NCI-H460 (cell line): ENCODE results near the gene CALM1. TPM values are rescaled to one million over a fixed set of nuclear protein-coding genes. Genes with fewer than 3 reads are reported as not detected.
A peak's percentile ranks its signal among the peaks of the same experiment; 100 is the strongest.

Experiments used
- DNase-seq: peaks from one replicate; pipeline ENCODE4 v3.0.0-alpha.2; 2016; ENCODE audit warnings: low read depth; ENCODE audit errors: extremely low read depth
- polyA plus RNA-seq: library from polyadenylated mRNA; depleted of rRNA; stranded (reverse); fragments of >200 nt; gene quantifications from 2 replicates; pipeline ENCODE4 v1.2.3, GENCODE V29; 2014; cell fraction: nucleus; rRNA removed
- total RNA-seq: library from RNA; depleted of rRNA; stranded (reverse); fragments of >200 nt; shearing (Covaris generic); gene quantifications from 2 replicates; pipeline ENCODE4 v1.2.3, GENCODE V29; 2014; rRNA removed

Gene CALM1
- 672 and 721 TPM in 2 replicates for total RNA-seq
- polyA plus RNA-seq, result 488 and 562 TPM in 2 replicates

DNA sequence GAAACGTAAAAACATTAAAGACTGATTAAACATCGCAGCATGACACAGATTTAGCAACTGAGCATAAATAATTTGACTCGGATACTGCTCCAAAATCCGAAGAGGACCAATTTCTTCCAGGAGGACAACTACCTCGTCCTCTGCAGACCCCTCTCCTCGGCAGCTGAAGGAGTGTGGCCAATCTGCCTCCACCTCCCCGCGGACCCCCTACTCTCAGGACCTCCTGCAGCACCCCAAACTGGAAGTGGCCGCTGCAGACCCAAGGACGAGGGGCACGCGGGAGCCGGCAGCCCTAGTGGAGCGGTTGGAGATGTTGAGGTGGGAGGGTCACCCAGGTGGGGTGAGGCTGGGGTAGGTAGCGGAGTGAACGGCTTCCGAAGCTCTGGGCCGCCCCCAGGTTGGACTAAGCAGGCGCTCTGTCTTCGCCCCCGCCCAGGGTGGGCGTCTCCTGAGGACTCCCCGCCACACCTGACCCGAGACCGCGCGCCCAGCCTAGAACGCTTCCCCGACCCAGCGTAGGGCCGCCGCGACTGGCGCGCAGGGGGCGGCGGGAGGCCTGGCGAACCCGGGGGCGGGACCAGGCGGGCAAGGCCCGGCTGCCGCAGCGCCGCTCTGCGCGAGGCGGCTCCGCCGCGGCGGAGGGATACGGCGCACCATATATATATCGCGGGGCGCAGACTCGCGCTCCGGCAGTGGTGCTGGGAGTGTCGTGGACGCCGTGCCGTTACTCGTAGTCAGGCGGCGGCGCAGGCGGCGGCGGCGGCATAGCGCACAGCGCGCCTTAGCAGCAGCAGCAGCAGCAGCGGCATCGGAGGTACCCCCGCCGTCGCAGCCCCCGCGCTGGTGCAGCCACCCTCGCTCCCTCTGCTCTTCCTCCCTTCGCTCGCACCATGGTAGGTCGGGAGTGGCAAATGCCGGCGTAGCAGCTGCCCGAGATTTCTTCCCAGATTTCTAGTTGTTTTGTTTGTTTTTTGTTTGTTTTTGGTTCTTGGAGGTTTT is at the start of gene CALM1:
Gene CALM1 (plus strand): TSS at position 689 of the 999 bp plus-strand sequence. CDS start 202 bp downstream, at position 891.
- peak; percentile 77 for DNase-seq

DNA sequence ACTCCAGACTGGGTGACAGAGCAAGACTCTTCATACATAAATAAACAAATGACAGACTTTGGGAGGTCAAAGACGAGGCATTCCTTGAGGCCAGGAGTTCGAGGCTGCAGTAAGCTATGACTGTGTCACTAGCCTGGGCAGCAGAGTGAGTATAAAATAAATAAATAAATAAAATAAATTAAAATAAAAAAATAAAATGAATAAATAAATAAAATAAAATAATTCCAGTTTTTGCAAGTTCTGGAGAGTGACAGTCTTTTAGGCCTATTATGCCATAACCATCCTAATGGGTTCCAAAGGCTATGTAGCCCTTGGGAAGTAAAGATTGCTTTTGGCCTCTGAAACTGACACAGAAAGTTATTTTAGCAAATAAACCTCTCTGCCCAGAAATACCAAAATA is 48.6 kb upstream of the CALM1 start:
- DNase-seq, result no peak

DNA sequence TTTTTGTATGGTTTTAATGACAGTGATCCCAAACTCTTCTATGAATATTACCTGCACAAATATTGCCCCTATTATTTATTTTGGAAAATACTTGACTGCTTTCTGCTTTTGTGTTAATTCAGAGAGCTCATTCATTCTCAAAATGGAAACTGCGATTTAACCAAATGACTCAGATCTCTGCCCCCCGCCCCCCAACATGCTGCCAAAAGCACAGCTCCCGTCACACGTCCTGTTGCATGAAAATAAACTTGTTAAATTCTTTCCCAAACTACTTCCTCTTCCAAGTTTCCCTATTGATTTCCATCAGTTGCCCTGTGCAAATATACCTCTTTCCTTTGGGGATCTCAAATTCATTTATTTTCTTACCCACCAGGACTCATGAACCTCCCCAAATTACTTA is 47.1 kb upstream of the CALM1 start:
- no peak for DNase-seq

DNA sequence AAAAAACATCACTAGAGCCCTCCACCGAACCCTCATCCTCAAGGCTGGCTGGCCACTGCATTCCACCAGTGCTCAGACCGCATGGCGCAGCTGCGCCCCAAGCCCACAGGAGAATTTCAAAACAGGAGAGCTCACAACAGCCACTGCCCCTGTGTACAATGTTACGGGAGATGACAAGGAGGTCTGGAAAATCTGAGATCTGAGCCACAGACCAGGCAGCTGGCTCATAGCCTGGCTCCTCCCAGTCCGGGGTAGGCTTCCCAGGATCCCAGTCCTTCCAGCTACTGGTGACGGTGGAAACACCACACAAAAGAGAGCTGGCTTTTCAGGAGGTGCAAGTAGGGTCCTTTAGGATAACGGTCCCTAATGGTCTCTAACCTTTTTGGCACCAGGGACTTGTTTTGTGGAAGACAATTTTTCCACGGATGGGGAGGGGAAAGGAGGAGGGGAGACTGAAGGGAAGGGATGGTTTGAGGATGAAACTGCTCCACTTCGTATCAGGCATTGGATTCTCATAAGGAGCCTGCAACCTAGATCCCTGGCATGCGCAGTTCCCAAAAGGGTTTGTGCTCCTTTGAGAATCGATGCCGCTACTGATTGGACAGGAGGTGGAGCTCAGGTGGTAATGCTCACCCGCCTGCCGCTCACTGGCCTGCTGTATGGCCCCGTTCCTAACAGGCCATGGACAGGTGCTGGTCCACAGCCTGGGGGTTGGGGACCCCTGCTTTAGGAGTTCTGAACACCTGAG is 42.1 kb upstream of the CALM1 start:
- no peak for DNase-seq

DNA sequence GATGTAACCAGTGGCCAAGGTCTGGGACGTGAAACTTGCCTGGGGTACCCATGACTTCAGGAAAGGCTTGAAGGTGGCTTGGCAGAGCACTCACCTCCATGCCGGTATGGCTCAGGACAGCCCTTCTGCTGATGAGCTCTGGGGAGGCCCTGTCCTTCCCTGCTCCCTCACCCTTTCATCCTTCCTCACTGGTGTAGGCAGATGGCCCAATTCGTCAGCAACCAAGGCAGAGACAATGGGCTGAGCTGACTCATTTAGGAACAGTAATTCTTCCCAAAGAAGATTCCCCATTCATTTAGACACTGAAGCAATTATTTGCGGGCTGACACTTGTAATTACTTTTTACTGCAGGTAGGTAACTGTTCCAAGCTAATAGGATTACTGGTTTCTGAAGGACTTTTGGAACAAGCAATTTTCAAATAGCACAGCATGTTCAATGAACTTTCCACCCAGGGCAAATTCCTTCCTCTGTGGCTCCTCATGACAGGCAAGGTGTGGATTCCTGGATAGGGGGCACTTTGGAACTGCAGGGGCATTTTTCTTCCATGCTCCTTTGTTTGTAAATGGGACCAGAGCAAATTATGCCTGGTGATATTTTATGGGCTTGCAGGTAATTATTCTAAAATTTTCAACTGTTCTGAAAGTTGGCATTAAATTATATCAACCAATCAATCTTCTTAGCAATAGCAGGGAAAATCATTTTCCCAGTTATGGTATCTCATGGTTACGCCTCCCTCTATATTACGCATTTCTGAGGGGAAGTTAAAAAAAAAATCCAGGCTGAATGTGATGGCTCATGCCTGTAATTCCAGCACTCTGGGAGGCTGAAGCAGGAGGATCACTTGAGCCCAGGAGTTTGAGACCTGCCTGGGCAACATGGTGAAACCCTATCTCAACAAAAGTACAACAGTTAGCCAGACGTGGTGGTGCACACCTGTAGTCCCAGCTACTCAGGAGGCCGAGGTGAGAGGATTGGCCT is 41.0 kb upstream of the CALM1 start:
- DNase-seq, result no peak

DNA sequence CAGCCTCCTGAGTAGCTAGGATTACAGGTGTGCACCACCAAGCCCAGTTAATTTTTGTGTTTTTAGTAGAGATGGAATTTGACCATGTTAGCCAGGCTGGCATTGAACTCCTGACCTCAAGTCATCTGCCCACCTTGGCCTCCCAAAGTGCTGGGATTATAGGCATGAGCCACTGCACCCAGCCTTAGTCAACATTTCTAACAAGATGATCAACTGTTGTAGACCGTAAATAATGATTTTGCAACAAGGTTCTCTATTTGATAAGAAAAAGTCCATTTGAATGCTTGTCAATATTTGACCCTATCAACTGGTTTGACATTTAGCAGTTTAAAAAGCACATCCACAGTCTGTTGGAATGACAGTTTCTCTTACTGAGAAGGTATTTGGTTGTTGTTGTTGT is 39.9 kb upstream of the CALM1 start:
- DNase-seq, result no peak

DNA sequence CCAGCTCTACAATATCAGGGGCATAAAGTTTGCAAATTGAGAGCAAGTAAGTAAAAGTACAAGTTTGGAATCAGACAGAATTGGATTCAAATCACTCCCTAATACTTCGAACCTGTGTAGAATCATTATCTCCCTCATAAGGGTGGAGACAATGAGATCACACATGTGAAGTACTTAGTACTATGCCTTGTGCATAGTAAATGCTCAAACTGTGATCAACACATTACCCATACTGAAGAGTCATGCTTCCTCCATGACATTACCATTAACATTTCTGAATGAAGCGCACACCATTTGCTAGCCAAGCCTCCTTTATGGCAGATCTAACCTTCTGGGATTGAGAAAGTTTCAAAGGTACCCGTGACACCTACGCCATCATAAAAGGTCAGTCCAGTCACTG is 38.5 kb upstream of the CALM1 start:
- no peak for DNase-seq

DNA sequence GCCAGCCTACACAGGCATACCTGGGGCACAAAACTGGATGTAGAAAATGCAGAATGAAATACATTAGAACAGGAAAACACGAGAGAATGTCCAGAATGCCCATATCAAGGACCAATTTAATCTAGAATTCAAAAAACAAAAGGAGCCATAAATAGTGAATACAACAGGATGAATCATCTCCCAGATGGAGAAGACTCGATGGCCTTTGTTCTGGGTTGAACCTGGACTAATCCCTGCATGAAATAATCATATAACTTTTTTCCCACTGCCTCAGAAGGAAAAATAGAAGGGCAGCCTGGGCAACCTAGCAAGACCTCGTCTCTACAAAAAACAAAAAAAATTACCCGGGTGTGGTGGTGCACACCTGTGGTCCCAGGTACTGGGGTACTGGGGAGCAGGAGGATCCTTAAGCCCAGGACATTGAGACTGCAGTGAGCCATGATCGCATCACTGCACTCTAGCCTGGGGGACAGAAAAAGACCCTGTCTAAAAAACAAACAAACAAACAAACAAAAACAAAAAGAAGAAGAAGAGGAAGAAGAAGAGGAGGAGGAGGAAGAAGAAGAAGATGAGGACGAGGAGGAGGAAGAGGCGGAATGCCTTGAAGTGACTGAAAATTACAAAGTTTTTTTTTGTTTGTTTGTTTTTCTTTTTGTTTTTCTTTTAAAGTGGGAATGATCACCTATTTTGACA is 34.8 kb upstream of the CALM1 start:
- DNase-seq, result no peak

DNA sequence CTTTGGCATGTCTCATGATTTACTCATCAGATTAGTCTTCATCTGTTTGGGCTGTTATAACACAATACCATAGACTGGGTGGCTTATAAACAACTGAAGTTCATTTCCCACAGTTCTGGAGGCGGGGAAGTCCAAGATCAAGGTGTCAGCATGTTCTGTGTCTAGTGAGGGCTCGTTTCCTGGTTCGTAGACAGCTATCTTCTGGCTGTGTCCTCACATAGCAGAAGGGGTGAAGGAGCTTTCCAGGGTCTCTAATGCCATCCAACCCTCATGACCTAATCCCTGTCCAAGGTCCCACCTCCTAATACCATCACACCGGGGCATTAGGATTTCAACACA is 34.3 kb upstream of the CALM1 start:
- DNase-seq, result no peak

DNA sequence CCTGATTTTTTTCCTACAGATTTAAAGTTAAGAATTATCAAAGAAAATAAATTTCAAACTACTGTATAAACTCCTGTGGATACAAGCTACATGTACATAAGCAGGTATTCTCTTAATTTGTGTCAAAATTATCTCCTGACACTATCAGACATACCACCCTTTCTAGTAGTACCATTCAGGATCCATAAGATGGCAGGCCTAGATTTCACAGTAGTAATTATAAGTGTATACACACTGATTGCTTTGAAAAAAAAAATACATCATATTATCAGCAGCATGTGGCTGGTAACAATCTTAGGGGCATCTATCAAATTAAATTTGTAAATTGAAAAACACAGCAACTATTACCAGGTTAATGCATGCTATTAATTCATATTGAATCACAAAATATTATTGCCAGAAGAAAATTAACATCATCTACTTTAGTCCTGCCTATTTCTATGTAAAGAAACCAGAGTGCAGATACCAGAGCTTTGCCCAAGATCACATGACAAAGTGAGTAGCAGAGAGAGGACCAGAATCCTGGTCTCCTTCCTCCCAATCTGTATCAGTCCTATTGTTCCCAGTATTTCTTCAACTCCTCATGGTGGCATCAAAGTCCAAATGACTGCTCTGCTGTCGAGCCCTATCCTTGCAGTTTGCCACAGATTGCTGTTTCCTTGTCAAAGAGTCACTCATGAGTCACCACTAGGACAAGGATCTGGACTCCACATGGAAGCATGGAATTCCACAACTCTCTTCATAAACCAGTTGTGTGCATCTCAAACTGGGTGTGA is 27.7 kb upstream of the CALM1 start:
- DNase-seq, result no peak

DNA sequence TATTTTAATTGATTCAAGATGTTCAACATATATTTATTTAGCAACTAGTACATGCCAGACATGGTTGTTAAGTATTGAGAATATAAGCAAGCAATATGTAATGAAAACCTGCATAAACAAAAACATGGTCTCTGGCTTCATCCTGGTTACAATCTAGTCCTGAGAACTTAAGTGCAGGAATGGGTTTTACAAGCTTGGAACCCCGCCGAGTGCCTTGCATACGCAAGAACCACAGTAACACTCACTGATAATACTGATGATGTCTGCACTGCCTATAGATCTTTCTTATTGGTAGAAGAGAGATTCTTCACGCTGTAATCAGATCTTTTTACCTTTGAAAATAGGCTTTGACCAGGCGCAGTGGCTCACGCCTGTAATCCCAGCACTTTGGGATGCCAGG is 22.9 kb upstream of the CALM1 start:
- DNase-seq, result no peak

DNA sequence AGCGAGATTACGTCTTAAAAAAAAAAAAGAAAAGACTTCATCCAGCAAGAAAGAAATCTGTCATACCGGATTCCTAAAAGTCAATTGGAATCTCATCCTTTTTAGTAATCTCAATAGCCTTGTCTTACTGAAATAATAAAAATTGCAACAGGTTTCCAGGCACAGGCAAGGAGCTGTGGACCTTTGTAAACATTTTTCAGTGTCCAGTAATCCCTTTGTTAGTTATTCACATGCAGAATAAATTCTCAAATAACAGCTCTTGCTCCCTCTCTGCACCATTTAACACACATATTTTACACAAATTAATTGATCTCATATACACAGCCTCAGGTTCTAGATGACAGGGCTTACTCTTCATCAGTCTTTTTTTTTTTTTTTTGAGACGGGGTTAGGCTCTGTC is 22.0 kb upstream of the CALM1 start:
- no peak for DNase-seq

DNA sequence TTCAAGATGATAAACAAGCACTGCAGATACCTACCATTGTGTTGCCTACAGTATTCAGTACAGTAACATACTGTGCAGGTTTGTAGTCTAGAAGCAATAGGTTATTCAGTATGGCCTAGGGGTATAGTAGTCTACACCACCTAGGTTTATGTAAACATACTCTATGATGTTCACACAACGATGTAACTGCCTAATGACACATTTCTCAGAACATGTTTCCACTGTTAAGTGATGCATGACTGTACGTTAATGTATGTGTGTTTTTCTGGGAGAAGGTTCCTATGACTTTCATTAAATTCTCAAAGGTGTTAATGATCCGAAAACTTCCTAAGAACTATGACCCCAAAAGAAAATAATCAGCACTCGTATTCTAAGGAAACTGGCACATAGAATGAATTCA is 20.9 kb upstream of the CALM1 start:
- no peak for DNase-seq

DNA sequence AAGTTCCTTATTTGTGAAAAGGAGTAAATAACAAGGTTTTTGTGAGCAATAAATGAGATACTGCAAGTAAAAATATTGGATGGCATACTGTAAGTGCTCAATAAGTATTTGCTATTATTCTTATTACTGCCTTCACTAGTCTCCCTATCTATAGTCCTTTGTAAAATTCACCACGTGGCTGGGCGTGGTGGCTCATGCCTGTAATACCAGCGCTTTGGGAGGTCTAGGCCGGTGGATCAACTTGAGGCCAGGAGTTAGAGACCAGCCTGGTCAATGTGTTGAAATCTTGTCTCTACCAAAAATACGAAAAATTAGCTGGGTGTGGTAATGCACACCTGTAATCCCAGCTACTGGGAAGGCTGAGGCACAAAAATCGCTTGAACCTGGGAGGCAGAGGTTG is 18.6 kb upstream of the CALM1 start:
- no peak for DNase-seq

DNA sequence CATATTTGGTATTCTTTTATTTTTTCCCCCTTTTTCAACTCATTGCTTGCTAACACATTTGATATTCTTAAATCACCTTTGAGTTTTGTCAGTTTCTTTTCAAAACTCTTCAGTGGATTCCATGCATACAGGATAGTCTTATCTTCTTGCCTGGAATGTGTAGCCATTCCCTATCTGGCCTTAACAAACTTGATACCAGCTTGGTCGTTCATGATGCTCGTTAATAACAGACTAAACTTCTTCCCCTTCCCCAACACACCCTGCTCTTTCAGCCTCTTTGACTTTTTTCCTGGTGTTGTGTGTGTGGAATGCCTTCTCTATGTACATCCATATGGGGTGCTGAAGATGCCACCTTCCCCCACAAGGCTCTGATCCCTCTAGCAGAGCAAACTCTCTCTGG is 17.7 kb upstream of the CALM1 start:
- DNase-seq, result no peak

DNA sequence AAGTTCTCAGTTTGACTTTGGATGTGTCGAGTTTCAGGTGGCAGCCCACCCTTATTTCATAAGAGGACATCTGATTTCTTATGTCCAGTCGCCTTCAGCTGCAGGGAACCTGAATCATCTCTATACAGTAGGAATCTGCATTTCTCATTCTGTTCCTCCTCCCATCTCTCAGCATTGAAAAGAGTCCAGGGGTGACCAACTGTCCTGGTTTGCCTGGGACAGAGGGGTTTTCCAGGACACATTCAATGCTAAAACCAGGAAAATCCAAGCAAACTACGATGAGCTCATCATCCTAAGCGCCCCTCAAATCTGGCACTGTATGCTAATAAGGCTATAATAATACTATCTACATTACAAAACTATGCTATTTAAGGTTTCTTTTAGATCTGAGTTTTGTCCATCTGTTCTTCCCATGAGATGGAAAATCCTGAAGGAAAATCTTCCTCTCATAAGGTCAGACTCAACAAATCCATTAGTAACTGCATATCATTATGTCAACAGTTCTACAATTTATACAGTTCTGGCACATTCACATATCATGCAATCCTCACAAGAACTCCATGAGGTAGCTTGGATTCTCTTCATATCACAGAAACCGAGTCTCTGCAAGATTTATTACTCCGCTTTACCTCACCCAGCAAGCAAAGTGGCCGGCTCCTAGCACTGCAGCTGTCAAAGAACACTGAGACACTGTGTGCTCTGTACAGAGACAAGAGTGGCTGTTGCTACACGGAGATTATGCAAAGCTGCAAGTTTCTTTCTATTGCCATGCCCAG is 15.6 kb upstream of the CALM1 start:
- DNase-seq, result no peak

DNA sequence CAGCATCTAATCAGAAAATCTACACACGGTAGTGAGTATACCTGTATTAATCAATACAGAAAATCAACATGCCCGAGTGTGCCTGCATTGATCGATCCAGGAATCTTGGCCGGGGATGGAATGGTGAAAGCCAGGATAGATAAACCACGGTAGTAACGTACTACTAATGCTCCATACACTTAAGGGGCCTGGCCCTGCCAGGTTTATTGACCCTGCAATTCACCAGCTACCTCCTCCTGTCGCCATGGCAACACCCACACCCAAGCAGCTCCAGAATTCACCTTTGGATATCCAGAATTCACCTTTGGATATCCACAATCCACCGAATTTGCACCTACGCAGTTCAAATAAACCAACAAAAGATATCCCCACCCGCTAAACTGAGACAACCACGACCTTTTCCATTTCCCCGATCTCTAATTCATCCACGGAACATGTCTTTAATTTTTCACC is 14.8 kb upstream of the CALM1 start:
- DNase-seq, result no peak

DNA sequence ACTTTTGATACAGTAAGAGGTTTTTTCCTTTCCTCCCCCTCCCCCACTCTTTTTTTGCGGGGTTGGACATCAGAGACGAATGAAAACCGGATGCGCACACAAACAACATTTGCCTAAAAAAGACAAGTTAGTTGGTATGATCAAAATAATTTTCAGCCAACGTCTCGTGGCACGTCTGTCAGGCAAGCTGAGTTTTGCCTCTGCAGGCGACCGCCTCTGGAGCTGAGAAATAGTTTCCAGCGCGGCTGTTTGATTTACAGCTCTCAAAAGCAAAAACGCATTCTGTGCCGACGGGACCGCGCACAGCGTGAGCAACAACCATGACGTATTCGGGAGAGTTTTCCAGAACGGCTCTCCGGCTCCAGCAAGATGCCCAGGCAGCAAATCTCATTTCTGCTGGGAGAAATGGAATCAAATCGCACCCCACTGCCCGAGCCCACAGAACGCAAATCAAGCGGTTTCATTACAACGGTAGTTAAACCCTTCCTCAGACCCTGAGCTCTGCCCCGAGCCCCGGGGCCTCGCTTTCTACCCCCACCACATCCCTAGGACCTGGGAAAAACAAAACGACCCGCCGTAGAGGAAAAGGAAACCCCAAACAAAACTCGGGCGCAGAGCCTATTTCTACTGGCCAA is 14.2 kb upstream of the CALM1 start:
- peak; percentile 58 for DNase-seq
